Spinal cord (tissue), 4 donors: Measurements from ENCODE around the gene MGST2. TPM values are rescaled to one million over a fixed set of nuclear protein-coding genes. Genes with fewer than 3 reads are reported as not detected.

Experiments
- polyA plus RNA-seq, 2 donors: library from polyadenylated mRNA; unstranded; fragments of 120-200 nt; gene quantifications; one replicate each; pipeline ENCODE4 v1.2.1, GENCODE V29; 2013; ENCODE audit not compliant: insufficient read length in 2 of 2
- total RNA-seq, 2 donors: library from RNA; depleted of rRNA in 1 of 2; stranded (reverse); fragments of 120-200 nt in 1 of 2; fragments of >200 nt in 1 of 2; gene quantifications; one replicate each; pipeline versions ENCODE4 v1.2.3 to v1.2.4, GENCODE V29; 2013 to 2014

Gene MGST2
- total and polyA plus RNA-seq, 4 donors: 19.3 to 59.4 (median 25.0) TPM

Other genes with a start within 250 kb of the MGST2 start
- gene RAB33B, start 211.7 kb upstream of the MGST2 start, total RNA-seq: 10 to 100 TPM; 11.2 to 30.1 TPM
- 1 to 10 TPM; 7.9 to 9.7 TPM for gene RAB33B, start 211.7 kb upstream of the MGST2 start, polyA plus RNA-seq
- 10 to 100 TPM; 33.6 to 41.0 TPM for gene SETD7, start 109.6 kb upstream of the MGST2 start, total RNA-seq
- 10 to 100 TPM; 13.2 to 15.7 TPM for gene SETD7, start 109.6 kb upstream of the MGST2 start, polyA plus RNA-seq